K562 (cell line): ENCODE measurements around the gene RTN4.

Source experiments
- BACH1 ChIP-seq: fragments of 200-800 bp; sonication (Bioruptor generic); IDR thresholded peaks from 2 replicates; pipeline ENCODE4 v1.6.1; 2016; ENCODE audit warnings: missing genetic modification characterization, missing compliant biosample characterization
- CBX1 ChIP-seq: sonication (generic); IDR thresholded peaks from 2 replicates; pipeline ENCODE4 v1.6.1; 2016; ENCODE audit warnings: antibody characterized with exemption, low read depth, mild to moderate bottlenecking
- CHD2 ChIP-seq: IDR thresholded peaks from 2 replicates; pipeline ENCODE4 v1.6.1; 2011; ENCODE audit warnings: low read depth, low read length
- EZH2 ChIP-seq: IDR thresholded peaks from 2 replicates; pipeline ENCODE4 v1.6.1; 2012; ENCODE audit warnings: low read depth, mild to moderate bottlenecking, inconsistent platforms, low read length, borderline replicate concordance
- FIP1L1 ChIP-seq: fragments of 200-400 bp; formaldehyde crosslinking; IDR thresholded peaks from 2 replicates; pipeline ENCODE4 v1.6.1; 2018; ENCODE audit warnings: mild to moderate bottlenecking, low read depth, low read length; ENCODE audit not compliant: poor library complexity, severe bottlenecking
- FOS ChIP-seq: IDR thresholded peaks from 3 replicates; pipeline ENCODE4 v1.6.1; 2011; ENCODE audit not compliant: insufficient read length; ENCODE audit errors: extremely low read depth
- HSF4 ChIP-seq: fragments of 250-450 bp; sonication (Bioruptor Pico); IDR thresholded peaks from 2 replicates; pipeline ENCODE4 v2.1.2; 2022; ENCODE audit warnings: mild to moderate bottlenecking, moderate library complexity, borderline replicate concordance
- KDM5B ChIP-seq: fragments of 200-600 bp; sonication (generic); IDR thresholded peaks from 2 replicates; pipeline ENCODE4 v1.6.1; 2012; ENCODE audit warnings: low read depth, mild to moderate bottlenecking, moderate library complexity, low read length, control low read depth, inconsistent platforms; ENCODE audit not compliant: insufficient replicate concordance
- MYNN ChIP-seq, 2 experiments: sonication (generic); formaldehyde crosslinking in 1 of 2; IDR thresholded peaks; 2 replicates each; pipeline versions ENCODE4 v1.5.0 to v1.6.1; 2016 to 2020; ENCODE audit warnings: antibody characterized with exemption in 1 of 2, missing genetic modification reagents in 1 of 2
- TSC22D4 ChIP-seq: fragments of 450-650 bp; IDR thresholded peaks from 2 replicates; pipeline ENCODE4 v1.6.1; 2016; ENCODE audit warnings: missing genetic modification characterization, missing biosample characterization, control low read depth
- TF ChIP-seq, protein P1 (sequence below), 3 experiments: IDR thresholded peaks in 2 of 3; conservative IDR thresholded peaks in 1 of 3; 2 replicates each; pipeline ENCODE4 v1.5.1; 2011 to 2012; ENCODE audit warnings: low read length in 3 of 3, mild to moderate bottlenecking in 3 of 3, control low read depth in 2 of 3, improper control_type of control experiment in 1 of 3, inconsistent platforms in 1 of 3, low read depth in 1 of 3, mixed read lengths in 1 of 3, moderate library complexity in 1 of 3; ENCODE audit not compliant: insufficient read depth in 2 of 3
- TF ChIP-seq, protein P2 (sequence below): sonication (generic); formaldehyde crosslinking; IDR thresholded peaks from 2 replicates; pipeline ENCODE4 v1.8.1; 2023; ENCODE audit warnings: mild to moderate bottlenecking, missing genetic modification reagents
- TF ChIP-seq, protein P3 (sequence below): fragments of 150-350 bp; conservative IDR thresholded peaks from 2 replicates; pipeline ENCODE4 v1.6.1; 2014; ENCODE audit warnings: low read length
- TF ChIP-seq, protein P4 (sequence below), 2 experiments: fragments of 450-650 bp; IDR thresholded peaks; 2 replicates each; pipeline ENCODE4 v1.6.1; 2016

DNA sequence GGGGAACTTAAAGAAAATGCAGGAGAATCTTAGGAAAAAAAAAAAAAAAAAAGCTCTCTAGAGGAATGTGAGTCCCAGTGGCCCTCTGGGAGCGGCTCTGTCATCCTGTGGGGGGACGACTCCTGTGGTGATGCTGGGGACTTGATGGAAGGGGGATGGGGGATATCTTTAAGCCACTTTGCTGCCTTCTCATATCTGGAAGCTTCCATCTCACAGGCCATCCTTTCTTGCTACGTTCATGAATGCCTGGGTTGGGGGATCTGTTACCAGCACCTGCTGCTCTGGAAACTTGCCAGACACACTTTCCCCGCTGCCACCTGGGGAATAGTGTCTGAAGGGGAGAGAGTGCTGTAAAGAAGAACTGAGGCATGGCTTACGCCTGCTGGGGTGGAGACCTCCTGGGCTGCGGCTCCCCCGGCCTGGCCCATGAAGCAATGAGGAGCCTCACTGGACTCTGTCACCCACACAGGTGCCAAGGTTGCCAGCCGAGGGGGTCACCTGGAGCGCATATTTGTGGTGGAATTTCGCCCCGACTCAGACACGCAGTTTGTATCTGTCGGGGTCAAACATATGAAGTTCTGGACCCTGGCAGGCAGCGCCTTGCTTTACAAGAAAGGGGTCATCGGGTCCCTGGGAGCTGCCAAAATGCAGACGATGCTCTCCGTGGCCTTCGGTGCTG lies 92.8 kb downstream of the RTN4 start:
- TF ChIP-seq HSF4 (CRISPR knock-in tag) (no peak), FOS (no peak), MYNN (IDR thresholded peaks at IDR 0.05) (no peak), MYNN (CRISPR knock-in tag; IDR thresholded peaks at IDR 0.05) (no peak), FIP1L1 (no peak), CBX1 (no peak), EZH2 (no peak), KDM5B (no peak), TSC22D4 (no peak), BACH1 (tag) (no peak), CHD2 (no peak)
- TF ChIP-seq, protein P1, sequence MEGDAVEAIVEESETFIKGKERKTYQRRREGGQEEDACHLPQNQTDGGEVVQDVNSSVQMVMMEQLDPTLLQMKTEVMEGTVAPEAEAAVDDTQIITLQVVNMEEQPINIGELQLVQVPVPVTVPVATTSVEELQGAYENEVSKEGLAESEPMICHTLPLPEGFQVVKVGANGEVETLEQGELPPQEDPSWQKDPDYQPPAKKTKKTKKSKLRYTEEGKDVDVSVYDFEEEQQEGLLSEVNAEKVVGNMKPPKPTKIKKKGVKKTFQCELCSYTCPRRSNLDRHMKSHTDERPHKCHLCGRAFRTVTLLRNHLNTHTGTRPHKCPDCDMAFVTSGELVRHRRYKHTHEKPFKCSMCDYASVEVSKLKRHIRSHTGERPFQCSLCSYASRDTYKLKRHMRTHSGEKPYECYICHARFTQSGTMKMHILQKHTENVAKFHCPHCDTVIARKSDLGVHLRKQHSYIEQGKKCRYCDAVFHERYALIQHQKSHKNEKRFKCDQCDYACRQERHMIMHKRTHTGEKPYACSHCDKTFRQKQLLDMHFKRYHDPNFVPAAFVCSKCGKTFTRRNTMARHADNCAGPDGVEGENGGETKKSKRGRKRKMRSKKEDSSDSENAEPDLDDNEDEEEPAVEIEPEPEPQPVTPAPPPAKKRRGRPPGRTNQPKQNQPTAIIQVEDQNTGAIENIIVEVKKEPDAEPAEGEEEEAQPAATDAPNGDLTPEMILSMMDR (IDR thresholded peaks at IDR 0.05 in 2 of 3, conservative IDR thresholded peaks at IDR 0.05 in 1 of 3; ENCODE audit: insufficient read depth in 2 of 3, low read depth in 1 of 3, low read length in 3 of 3), result no peak
- TF ChIP-seq, protein P2, sequence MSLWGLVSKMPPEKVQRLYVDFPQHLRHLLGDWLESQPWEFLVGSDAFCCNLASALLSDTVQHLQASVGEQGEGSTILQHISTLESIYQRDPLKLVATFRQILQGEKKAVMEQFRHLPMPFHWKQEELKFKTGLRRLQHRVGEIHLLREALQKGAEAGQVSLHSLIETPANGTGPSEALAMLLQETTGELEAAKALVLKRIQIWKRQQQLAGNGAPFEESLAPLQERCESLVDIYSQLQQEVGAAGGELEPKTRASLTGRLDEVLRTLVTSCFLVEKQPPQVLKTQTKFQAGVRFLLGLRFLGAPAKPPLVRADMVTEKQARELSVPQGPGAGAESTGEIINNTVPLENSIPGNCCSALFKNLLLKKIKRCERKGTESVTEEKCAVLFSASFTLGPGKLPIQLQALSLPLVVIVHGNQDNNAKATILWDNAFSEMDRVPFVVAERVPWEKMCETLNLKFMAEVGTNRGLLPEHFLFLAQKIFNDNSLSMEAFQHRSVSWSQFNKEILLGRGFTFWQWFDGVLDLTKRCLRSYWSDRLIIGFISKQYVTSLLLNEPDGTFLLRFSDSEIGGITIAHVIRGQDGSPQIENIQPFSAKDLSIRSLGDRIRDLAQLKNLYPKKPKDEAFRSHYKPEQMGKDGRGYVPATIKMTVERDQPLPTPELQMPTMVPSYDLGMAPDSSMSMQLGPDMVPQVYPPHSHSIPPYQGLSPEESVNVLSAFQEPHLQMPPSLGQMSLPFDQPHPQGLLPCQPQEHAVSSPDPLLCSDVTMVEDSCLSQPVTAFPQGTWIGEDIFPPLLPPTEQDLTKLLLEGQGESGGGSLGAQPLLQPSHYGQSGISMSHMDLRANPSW (CRISPR knock-in tag), result no peak
- TF ChIP-seq, protein P3, sequence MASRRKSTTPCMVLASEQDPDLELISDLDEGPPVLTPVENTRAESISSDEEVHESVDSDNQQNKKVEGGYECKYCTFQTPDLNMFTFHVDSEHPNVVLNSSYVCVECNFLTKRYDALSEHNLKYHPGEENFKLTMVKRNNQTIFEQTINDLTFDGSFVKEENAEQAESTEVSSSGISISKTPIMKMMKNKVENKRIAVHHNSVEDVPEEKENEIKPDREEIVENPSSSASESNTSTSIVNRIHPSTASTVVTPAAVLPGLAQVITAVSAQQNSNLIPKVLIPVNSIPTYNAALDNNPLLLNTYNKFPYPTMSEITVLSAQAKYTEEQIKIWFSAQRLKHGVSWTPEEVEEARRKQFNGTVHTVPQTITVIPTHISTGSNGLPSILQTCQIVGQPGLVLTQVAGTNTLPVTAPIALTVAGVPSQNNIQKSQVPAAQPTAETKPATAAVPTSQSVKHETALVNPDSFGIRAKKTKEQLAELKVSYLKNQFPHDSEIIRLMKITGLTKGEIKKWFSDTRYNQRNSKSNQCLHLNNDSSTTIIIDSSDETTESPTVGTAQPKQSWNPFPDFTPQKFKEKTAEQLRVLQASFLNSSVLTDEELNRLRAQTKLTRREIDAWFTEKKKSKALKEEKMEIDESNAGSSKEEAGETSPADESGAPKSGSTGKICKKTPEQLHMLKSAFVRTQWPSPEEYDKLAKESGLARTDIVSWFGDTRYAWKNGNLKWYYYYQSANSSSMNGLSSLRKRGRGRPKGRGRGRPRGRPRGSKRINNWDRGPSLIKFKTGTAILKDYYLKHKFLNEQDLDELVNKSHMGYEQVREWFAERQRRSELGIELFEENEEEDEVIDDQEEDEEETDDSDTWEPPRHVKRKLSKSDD, result no peak
- TF ChIP-seq, protein P4, sequence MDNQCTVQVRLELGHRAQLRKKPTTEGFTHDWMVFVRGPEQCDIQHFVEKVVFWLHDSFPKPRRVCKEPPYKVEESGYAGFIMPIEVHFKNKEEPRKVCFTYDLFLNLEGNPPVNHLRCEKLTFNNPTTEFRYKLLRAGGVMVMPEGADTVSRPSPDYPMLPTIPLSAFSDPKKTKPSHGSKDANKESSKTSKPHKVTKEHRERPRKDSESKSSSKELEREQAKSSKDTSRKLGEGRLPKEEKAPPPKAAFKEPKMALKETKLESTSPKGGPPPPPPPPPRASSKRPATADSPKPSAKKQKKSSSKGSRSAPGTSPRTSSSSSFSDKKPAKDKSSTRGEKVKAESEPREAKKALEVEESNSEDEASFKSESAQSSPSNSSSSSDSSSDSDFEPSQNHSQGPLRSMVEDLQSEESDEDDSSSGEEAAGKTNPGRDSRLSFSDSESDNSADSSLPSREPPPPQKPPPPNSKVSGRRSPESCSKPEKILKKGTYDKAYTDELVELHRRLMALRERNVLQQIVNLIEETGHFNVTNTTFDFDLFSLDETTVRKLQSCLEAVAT (IDR thresholded peaks at IDR 0.05), result no peak
